GM12891 (cell line): ENCODE data around the gene RAB11FIP3.

Experiments used
- PAX5 ChIP-seq: IDR thresholded peaks from 2 replicates; pipeline ENCODE4 v1.6.1; 2011; ENCODE audit warnings: low read length, moderate library complexity, mild to moderate bottlenecking; ENCODE audit not compliant: insufficient read depth, severe bottlenecking
- POLR2A ChIP-seq: IDR thresholded peaks from 2 replicates; pipeline ENCODE4 v1.6.1; 2011; ENCODE audit warnings: low read depth, low read length, control low read depth
- POLR2AphosphoS5 ChIP-seq: IDR thresholded peaks from 2 replicates; pipeline ENCODE4 v1.6.1; 2011; ENCODE audit warnings: low read depth, low read length, control low read depth
- POU2F2 ChIP-seq: IDR thresholded peaks from 2 replicates; pipeline ENCODE4 v1.6.1; 2011; ENCODE audit warnings: low read depth, mild to moderate bottlenecking, control low read depth, low read length, moderate library complexity
- SPI1 ChIP-seq: IDR thresholded peaks from 2 replicates; pipeline ENCODE4 v1.6.1; 2011; ENCODE audit warnings: low read depth, low read length, control low read depth
- TAF1 ChIP-seq: IDR thresholded peaks from 2 replicates; pipeline ENCODE4 v1.6.1; 2011; ENCODE audit warnings: low read depth, low read length, control low read depth

DNA sequence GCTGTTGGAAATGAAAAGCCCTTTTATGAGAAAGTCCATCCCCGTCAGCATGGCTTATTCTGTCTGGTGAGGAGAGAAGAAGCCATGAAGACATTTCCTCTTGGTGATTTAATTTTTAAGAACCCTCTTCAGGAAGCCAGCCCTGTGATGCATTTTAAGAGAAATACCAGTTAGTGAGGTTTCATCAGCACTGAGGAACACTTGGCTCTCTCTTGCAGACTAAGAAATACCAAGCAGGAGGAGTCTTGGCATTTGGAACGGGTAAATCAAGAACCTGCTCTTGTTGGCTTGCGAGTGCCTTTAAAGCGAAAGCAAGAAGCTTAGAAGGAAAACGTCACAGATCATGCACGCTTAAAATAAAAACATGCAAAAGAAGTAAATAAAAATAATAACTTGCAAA, 17.5 kb downstream of the RAB11FIP3 start:
- TF ChIP-seq POLR2A (no peak), POLR2AphosphoS5 (no peak), SPI1 (no peak), POU2F2 (no peak), TAF1 (no peak), PAX5 (no peak)
